Measurements from ENCODE around the gene EPB41L2. TPM values are rescaled to one million over a fixed set of nuclear protein-coding genes. Genes with fewer than 3 reads are reported as not detected.

Gene EPB41L2
- total and polyA plus RNA-seq, 10 donors, result 19.3 to 210 (median 123) TPM

DNA sequence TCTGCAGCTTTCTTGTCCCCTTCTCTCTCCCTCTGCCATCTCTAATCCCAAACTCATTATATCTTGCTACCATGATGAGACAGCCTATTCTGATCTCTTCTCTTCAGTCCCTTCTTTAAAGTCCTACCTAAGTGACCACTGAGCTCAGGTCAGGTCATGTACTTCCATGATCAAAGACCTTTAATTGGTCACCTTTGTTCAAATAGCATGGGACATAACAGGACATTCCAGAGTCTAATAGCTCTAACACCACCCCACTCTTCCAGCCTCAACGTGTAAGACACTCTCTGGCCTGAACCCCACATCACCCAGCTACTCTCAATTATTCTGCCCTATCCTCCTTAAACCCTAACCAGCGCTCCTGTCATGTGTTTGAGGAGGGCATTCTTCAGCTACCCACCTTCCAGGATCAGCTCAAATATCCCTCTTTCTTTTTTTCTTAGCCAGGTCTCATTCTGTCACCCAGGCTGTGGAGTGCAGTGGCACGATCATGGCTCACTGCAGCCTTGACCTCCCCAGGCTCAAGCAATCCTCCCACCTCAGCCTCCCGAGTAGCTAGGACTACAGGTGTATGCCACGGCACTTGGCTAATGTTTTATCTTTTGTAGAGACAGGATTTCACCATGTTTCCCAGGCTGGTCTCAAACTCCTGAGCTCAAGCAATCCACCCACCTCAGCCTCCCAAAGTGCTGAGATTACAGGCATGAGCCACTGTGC, 237.9 kb downstream of the EPB41L2 start:
- Histone ChIP-seq H3K36me3 (no peaks in the 10 kb centered on the region), H3K4me1 (no peaks in the 10 kb centered on the region), H3K9me3 (no peaks in the 10 kb centered on the region), H3K27ac (no peak overlapping the region), H3K27me3 (replicated peaks in 1 of 7) (no peaks in the 10 kb centered on the region), H3K4me3 (no peak overlapping the region)
- WGBS, 5 donors, result 78 to 89% (median 84%) methylated on average over 5 of the region's 5 CpGs
- intact Hi-C loops (cut with DNase I; ENCODE audit: low total_unique reads), result no loop called here
- DNase-seq, result no peak
- TF ChIP-seq POLR2A (IDR thresholded peaks at IDR 0.05), result no peak
- TF ChIP-seq POLR2AphosphoS5 (IDR thresholded peaks at IDR 0.05), result no peak
- TF ChIP-seq, protein P1, sequence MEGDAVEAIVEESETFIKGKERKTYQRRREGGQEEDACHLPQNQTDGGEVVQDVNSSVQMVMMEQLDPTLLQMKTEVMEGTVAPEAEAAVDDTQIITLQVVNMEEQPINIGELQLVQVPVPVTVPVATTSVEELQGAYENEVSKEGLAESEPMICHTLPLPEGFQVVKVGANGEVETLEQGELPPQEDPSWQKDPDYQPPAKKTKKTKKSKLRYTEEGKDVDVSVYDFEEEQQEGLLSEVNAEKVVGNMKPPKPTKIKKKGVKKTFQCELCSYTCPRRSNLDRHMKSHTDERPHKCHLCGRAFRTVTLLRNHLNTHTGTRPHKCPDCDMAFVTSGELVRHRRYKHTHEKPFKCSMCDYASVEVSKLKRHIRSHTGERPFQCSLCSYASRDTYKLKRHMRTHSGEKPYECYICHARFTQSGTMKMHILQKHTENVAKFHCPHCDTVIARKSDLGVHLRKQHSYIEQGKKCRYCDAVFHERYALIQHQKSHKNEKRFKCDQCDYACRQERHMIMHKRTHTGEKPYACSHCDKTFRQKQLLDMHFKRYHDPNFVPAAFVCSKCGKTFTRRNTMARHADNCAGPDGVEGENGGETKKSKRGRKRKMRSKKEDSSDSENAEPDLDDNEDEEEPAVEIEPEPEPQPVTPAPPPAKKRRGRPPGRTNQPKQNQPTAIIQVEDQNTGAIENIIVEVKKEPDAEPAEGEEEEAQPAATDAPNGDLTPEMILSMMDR (IDR thresholded peaks at IDR 0.05 in 8 of 11, conservative IDR thresholded peaks at IDR 0.05 in 3 of 11), result no peak

DNA sequence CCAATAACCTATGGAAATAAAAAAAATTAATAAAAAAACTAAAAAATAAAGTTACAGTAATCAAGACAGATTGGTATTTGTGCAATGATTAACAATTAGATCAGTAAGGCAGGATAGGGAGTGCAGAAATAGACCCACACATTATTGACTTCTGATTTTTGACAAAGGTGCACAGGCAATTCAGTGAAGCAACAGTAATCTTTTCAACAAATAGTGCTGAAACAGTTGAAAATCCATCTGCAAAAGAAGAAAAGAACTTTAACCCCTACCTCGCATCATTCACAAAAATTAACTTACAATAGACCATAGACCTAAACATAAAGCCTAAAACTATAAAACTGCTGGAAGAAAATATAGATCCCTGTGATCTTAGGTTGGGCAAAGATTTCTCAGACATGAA, 240.3 kb downstream of the EPB41L2 start:
- no peaks in the 10 kb centered on the region for H3K36me3 ChIP-seq
- TF ChIP-seq POLR2A (IDR thresholded peaks at IDR 0.05), result no peak
- no peak for TF ChIP-seq POLR2AphosphoS5 (IDR thresholded peaks at IDR 0.05)
- TF ChIP-seq, protein P1 (IDR thresholded peaks at IDR 0.05 in 8 of 11, conservative IDR thresholded peaks at IDR 0.05 in 3 of 11), result no peak
- no peaks in the 10 kb centered on the region for H3K4me1 ChIP-seq
- DNase-seq, result no peak
- H3K27ac ChIP-seq, result no peak overlapping the region
- H3K9me3 ChIP-seq, result peaks cover 0 to 4% (median 1%) of the 10 kb centered on the region in 8 donors
- no peak overlapping the region for H3K4me3 ChIP-seq
- 79 to 97% (median 92%) methylated on average over 1 of the region's 1 CpG for WGBS, 5 donors
- H3K27me3 ChIP-seq (replicated peaks in 1 of 7), result no peaks in the 10 kb centered on the region
- intact Hi-C loops (cut with DNase I; ENCODE audit: low total_unique reads), result no loop called here

DNA sequence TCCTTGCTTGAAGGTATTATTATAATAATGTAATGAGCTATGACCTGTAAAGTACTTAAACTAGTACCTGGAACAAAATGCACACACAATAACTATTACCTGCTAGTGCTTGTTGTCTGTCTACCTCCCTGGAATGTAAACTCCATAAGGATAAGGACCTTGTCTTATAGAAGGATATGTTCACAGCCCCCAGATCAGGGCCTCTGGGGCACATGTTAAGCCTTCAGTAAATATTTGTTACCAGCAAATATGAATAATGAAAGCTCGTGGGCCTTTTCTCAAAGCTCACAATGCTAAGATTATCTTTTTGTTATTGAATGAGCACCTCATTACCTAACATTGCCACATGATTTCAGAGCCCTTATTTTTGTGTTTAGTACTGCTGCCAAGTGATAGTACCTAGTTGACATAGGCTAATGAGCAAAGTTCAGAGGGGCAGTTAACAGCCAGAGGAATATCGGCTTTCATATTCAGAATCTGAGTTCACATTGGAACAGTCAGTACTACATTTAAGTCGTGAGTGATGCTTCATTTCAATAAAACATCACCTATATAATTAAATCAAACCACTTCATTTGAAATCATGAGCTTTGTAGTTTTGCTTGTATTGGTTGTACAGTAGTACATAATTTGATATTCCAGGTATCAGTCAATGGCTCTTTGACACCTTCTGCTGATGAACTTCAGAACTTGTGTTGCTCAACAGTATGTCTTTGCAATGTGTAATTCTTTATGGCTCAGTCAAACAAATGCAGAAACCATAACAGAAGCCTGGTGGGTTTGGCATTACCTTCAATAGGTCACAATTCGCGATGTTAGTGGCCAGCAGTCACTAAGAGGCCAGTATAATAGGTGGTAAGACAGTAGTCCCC, 247.6 kb downstream of the EPB41L2 start:
- TF ChIP-seq POLR2A (IDR thresholded peaks at IDR 0.05), result no peak
- TF ChIP-seq, protein P1 (IDR thresholded peaks at IDR 0.05 in 8 of 11, conservative IDR thresholded peaks at IDR 0.05 in 3 of 11), result no peak
- no peak for TF ChIP-seq POLR2AphosphoS5 (IDR thresholded peaks at IDR 0.05)
- 78 to 87% (median 85%) methylated on average over 5 of the region's 5 CpGs for WGBS, 5 donors
- H3K27ac ChIP-seq, result no peak overlapping the region
- no peaks in the 10 kb centered on the region for H3K4me1 ChIP-seq
- H3K27me3 ChIP-seq (replicated peaks in 1 of 7), result no peaks in the 10 kb centered on the region
- no peak overlapping the region for H3K4me3 ChIP-seq
- H3K36me3 ChIP-seq, result no peaks in the 10 kb centered on the region
- intact Hi-C loops (cut with DNase I; ENCODE audit: low total_unique reads), result no loop called here
- peaks cover 0 to 10% (median 3%) of the 10 kb centered on the region in 8 donors for H3K9me3 ChIP-seq
- DNase-seq, result no peak

DNA sequence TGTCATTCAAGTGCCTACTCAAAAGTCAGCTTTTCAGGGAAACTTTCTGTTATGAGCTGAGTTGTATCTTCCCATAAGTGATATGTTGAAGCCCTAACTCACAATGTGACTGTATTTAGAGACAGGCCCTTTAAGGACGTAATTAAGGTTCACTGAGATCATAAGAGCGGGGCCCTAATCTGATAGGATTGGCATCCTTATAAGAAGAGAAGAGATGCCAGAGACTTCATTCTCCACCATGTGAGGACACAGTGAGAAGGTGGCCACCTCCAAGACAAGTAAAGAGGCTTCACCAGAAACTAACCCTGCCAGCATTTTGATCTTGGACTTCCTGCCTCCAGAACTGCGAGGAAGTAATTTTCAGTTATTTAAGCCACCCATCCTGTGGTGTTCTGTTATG, 248.5 kb downstream of the EPB41L2 start:
- TF ChIP-seq POLR2A (IDR thresholded peaks at IDR 0.05) (no peak), POLR2AphosphoS5 (IDR thresholded peaks at IDR 0.05) (no peak)
- TF ChIP-seq, protein P1 (IDR thresholded peaks at IDR 0.05 in 8 of 11, conservative IDR thresholded peaks at IDR 0.05 in 3 of 11), result no peak
- Histone ChIP-seq H3K27me3 (replicated peaks in 1 of 7) (no peaks in the 10 kb centered on the region), H3K4me3 (no peak overlapping the region), H3K27ac (no peak overlapping the region), H3K4me1 (no peaks in the 10 kb centered on the region), H3K9me3 (peaks cover 0 to 10% (median 3%) of the 10 kb centered on the region in 8 donors), H3K36me3 (no peaks in the 10 kb centered on the region)
- DNase-seq, result no peak
- intact Hi-C loops (cut with DNase I; ENCODE audit: low total_unique reads), result no loop called here
- 84 to 94% (median 92%) methylated on average over 3 of the region's 3 CpGs for WGBS, 5 donors

Measured in spleen (tissue), 11 donors.